Ishikawa (cell line): ENCODE measurements around the gene CMTR2.

Experiments
- CEBPB ChIP-seq: IDR thresholded peaks from 2 replicates; pipeline ENCODE4 v1.6.1; 2012
- CREB1 ChIP-seq: IDR thresholded peaks from 2 replicates; pipeline ENCODE4 v1.6.1; 2012; ENCODE audit warnings: low read depth
- EGR1 ChIP-seq: IDR thresholded peaks from 2 replicates; pipeline ENCODE4 v1.6.1; 2012
- EP300 ChIP-seq: IDR thresholded peaks from 2 replicates; pipeline ENCODE4 v1.6.1; 2012; ENCODE audit warnings: borderline replicate concordance
- FOXM1 ChIP-seq: IDR thresholded peaks from 2 replicates; pipeline ENCODE4 v1.6.1; 2012; ENCODE audit warnings: low read depth, borderline replicate concordance
- MAX ChIP-seq: IDR thresholded peaks from 2 replicates; pipeline ENCODE4 v1.6.1; 2012
- NFIC ChIP-seq: IDR thresholded peaks from 2 replicates; pipeline ENCODE4 v1.6.1; 2012
- RAD21 ChIP-seq: IDR thresholded peaks from 2 replicates; pipeline ENCODE4 v1.6.1; 2012; ENCODE audit warnings: low read depth
- TAF1 ChIP-seq: IDR thresholded peaks from 2 replicates; pipeline ENCODE4 v1.6.1; 2012; ENCODE audit warnings: low read depth, mild to moderate bottlenecking
- TCF12 ChIP-seq: IDR thresholded peaks from 2 replicates; pipeline ENCODE4 v1.6.1; 2012; ENCODE audit warnings: low read depth
- TEAD4 ChIP-seq: IDR thresholded peaks from 2 replicates; pipeline ENCODE4 v1.6.1; 2012
- YY1 ChIP-seq: IDR thresholded peaks from 2 replicates; pipeline ENCODE4 v1.6.1; 2012; ENCODE audit warnings: low read depth
- ZBTB7A ChIP-seq: IDR thresholded peaks from 2 replicates; pipeline ENCODE4 v1.6.1; 2012; ENCODE audit warnings: low read depth
- TF ChIP-seq, protein P1 (sequence below): IDR thresholded peaks from 2 replicates; pipeline ENCODE4 v1.6.1; 2012; ENCODE audit warnings: low read depth, mild to moderate bottlenecking
- TF ChIP-seq, protein P2 (sequence below): IDR thresholded peaks from 2 replicates; pipeline ENCODE4 v1.6.1; 2012

Gene CMTR2

DNA sequence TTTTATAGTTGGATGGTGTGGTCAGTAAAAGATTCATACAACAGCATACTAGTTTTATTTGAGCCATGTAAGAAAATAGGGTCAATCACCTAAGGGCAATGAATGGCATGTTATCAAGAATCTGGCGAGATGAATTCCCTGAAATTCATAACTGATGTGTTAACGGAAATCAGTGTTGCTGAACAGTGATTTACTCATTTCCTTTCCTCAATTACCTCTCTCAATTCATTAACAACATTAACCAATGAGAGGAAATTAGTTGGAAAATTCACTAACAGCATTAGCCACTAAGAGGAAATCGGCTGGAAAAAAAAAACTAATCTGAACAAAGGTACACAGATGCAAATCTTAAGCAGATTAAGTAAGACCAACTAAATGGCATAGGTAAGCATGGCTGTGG lies 6.3 kb downstream of the CMTR2 start:
- TF ChIP-seq MAX (no peak), EGR1 (no peak), TAF1 (no peak), YY1 (no peak), FOXM1 (no peak), TCF12 (no peak), RAD21 (no peak), TEAD4 (no peak)
- TF ChIP-seq, protein P1, sequence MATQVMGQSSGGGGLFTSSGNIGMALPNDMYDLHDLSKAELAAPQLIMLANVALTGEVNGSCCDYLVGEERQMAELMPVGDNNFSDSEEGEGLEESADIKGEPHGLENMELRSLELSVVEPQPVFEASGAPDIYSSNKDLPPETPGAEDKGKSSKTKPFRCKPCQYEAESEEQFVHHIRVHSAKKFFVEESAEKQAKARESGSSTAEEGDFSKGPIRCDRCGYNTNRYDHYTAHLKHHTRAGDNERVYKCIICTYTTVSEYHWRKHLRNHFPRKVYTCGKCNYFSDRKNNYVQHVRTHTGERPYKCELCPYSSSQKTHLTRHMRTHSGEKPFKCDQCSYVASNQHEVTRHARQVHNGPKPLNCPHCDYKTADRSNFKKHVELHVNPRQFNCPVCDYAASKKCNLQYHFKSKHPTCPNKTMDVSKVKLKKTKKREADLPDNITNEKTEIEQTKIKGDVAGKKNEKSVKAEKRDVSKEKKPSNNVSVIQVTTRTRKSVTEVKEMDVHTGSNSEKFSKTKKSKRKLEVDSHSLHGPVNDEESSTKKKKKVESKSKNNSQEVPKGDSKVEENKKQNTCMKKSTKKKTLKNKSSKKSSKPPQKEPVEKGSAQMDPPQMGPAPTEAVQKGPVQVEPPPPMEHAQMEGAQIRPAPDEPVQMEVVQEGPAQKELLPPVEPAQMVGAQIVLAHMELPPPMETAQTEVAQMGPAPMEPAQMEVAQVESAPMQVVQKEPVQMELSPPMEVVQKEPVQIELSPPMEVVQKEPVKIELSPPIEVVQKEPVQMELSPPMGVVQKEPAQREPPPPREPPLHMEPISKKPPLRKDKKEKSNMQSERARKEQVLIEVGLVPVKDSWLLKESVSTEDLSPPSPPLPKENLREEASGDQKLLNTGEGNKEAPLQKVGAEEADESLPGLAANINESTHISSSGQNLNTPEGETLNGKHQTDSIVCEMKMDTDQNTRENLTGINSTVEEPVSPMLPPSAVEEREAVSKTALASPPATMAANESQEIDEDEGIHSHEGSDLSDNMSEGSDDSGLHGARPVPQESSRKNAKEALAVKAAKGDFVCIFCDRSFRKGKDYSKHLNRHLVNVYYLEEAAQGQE, result no peak

DNA sequence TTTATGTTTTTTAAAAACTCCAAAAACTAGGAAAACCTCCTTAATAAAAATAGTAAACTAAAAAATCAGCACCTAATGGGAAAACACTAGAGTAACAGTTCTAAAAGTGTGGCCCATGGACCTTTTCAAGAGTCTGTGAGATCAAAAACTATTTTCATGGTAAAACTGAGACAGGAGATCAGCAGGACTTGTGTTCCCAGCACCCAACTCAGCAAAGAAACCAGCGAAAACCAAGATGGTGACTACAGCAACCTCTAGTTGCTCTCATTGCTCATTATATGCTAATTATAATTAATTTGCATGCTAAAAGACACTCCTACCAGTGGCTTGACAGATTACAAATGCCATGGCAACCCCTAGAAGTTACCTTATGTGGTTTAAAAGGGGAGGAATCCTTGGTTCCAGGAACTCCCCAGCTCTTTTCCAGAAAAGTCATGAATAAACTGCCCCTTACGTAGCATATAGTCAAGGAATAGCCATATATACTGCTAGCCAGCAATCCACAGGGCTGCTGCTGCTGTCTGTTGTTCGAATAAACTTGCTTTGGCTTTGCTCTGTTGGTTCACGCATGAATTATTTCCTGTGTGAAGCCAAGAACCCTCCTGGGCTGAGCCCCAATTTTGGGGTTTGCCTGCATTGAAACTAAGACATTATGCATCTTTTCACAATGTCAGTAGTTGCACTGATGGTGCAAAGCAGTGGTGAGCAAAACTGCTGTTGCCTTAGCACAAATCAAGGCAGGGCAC lies 12.4 kb downstream of the CMTR2 start:
- TF ChIP-seq EP300 (no peak), YY1 (no peak), CEBPB (no peak), CREB1 (no peak), TEAD4 (no peak), NFIC (no peak), TAF1 (no peak)

- TF ChIP-seq, protein P2, sequence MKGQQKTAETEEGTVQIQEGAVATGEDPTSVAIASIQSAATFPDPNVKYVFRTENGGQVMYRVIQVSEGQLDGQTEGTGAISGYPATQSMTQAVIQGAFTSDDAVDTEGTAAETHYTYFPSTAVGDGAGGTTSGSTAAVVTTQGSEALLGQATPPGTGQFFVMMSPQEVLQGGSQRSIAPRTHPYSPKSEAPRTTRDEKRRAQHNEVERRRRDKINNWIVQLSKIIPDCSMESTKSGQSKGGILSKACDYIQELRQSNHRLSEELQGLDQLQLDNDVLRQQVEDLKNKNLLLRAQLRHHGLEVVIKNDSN, result no peak
- TF ChIP-seq TEAD4 (no peak), RAD21 (no peak), MAX (no peak), ZBTB7A (no peak), TAF1 (no peak), FOXM1 (no peak), CEBPB (no peak), EP300 (no peak), CREB1 (no peak), TCF12 (no peak), NFIC (no peak), YY1 (no peak)
- TF ChIP-seq, protein P1, result no peak
These were observed 15.8 kb downstream of the CMTR2 start for GRCh38 chr16:71273384-71273783.

DNA sequence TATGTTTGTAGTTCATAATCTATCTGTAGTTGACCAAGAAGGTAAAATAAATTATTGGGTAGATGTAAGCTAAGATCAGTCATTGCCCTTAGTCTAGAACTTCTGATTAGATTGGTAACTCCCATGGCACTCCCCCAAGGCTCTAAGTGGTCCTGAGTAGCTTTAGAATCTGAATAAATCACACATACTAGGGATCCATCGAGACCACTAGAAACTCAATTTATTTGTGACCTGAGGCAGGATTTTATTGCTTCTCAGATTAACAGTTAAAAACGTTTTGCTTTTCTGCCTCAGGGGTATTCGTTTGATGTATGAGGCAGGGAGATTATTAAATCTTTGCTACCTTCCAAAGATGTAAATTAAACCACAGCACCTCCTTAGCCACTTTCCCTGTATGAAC lies 24.9 kb downstream of the CMTR2 start:
- TF ChIP-seq ZBTB7A, result no peak
- no peak for TF ChIP-seq YY1
- TF ChIP-seq TEAD4, result no peak
- TF ChIP-seq CREB1, result no peak
- TF ChIP-seq TCF12, result no peak
- no peak for TF ChIP-seq EP300
- no peak for TF ChIP-seq RAD21

DNA sequence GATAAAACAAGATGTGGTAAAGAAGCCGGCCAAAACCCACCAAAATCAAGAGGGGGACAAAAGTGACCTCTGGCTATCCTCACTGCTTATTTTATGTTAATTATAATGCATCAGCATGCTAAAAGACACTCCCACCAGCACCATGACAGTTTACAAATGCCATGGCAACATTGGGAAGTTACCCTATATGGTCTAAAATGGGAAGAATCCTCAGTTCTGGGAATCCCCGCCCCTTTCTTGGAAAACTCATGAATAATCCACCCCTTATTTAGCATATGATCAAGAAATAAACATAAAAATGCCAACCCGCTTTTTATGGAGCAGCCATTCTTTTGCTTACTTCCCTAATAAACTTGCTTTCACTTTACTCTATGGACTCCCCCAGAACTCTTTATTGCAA lies 25.6 kb downstream of the CMTR2 start:
- TF ChIP-seq RAD21 (no peak), CREB1 (no peak), ZBTB7A (no peak), YY1 (no peak), EGR1 (no peak), TEAD4 (no peak), MAX (no peak), EP300 (no peak), TCF12 (no peak), CEBPB (no peak), NFIC (no peak), TAF1 (no peak), FOXM1 (no peak)
- TF ChIP-seq, protein P2, result no peak
- TF ChIP-seq, protein P1, result no peak
